Dendritic cell treated with granulocyte-macrophage colony-stimulating factor and Interleukin-4, amounts not matched to agents 40 ng/mL and 50 ng/mL, for 4 days (primary cell): ENCODE data around the gene CDK15.

Experiments
- H3K27ac Mint-ChIP-seq: one replicate; pipeline ENCODE4 v1.8.0; 2022; ENCODE audit warnings: mild to moderate bottlenecking, mixed read lengths
- H3K27me3 Mint-ChIP-seq: one replicate; pipeline ENCODE4 v1.8.0; 2022; ENCODE audit warnings: mild to moderate bottlenecking, mixed read lengths
- H3K36me3 Mint-ChIP-seq: one replicate; pipeline ENCODE4 v1.8.0; 2022; ENCODE audit warnings: low read depth, mixed read lengths
- H3K4me1 Mint-ChIP-seq: one replicate; pipeline ENCODE4 v1.8.0; 2022; ENCODE audit warnings: low read depth, mixed read lengths
- H3K4me3 Mint-ChIP-seq: one replicate; pipeline ENCODE4 v1.8.0; 2022; ENCODE audit warnings: mild to moderate bottlenecking, moderate library complexity, mixed read lengths
- H3K9me3 Mint-ChIP-seq: one replicate; pipeline ENCODE4 v1.8.0; 2022; ENCODE audit warnings: mixed read lengths
- intact Hi-C: fragments of 100-400 bp; cut with micrococcal nuclease; formaldehyde crosslinking; loops from one replicate; pipeline ENCODE4 v1.15.0; 2022

Gene CDK15

DNA sequence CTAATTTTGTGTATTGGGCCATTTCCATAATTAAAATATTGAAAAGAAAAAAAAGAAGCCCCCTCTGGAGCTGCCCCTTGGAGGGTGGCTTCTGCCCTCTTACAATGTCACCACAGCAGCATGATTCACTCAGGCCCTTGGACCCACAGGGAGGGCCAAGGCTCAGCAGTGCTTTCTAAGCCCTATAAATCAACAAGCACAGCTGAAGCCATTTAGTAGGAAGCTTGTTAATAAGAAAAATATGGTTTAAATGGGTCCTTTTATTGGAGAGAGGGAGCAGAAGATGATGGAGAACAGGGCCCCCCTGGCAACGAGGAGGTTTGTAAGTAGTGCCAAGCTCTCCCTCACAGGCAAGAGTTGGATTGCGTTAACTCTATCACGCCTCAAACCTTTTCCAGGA, 119.7 kb downstream of the CDK15 start:
- Mint-ChIP-seq H3K36me3 (no peaks in the 10 kb centered on the region), H3K27me3 (peaks cover 4% of the 10 kb centered on the region), H3K4me3 (no peak overlapping the region), H3K4me1 (no peaks in the 10 kb centered on the region), H3K9me3 (no peaks in the 10 kb centered on the region), H3K27ac (no peak overlapping the region)
- intact Hi-C loops, result no loop called here

GRCh38 chr2:201928363-201928762, 122.0 kb downstream of the CDK15 start:
- H3K27me3 Mint-ChIP-seq, result peaks cover 4% of the 10 kb centered on the region
- H3K9me3 Mint-ChIP-seq, result no peaks in the 10 kb centered on the region
- no peaks in the 10 kb centered on the region for H3K36me3 Mint-ChIP-seq
- H3K4me1 Mint-ChIP-seq, result no peaks in the 10 kb centered on the region
- no peak overlapping the region for H3K27ac Mint-ChIP-seq
- intact Hi-C loops, result no loop called here
- H3K4me3 Mint-ChIP-seq, result no peak overlapping the region

GRCh38 chr2:201929281-201930026, 123.1 kb downstream of the CDK15 start:
- peaks cover 4% of the 10 kb centered on the region for H3K27me3 Mint-ChIP-seq
- no peak overlapping the region for H3K4me3 Mint-ChIP-seq
- no peaks in the 10 kb centered on the region for H3K9me3 Mint-ChIP-seq
- H3K27ac Mint-ChIP-seq, result no peak overlapping the region
- intact Hi-C loops, result no loop called here
- no peaks in the 10 kb centered on the region for H3K4me1 Mint-ChIP-seq
- H3K36me3 Mint-ChIP-seq, result no peaks in the 10 kb centered on the region

GRCh38 chr2:201930043-201930442, 123.7 kb downstream of the CDK15 start:
- Mint-ChIP-seq H3K4me3 (no peak overlapping the region), H3K9me3 (no peaks in the 10 kb centered on the region), H3K36me3 (no peaks in the 10 kb centered on the region), H3K4me1 (no peaks in the 10 kb centered on the region), H3K27ac (no peak overlapping the region), H3K27me3 (peaks cover 4% of the 10 kb centered on the region)
- intact Hi-C loops, result no loop called here

- H3K36me3 Mint-ChIP-seq, result no peaks in the 10 kb centered on the region
- H3K4me1 Mint-ChIP-seq, result no peaks in the 10 kb centered on the region
Measured at GRCh38 chr2:201930831-201931230, 124.5 kb downstream of the CDK15 start.

GRCh38 chr2:201931475-201931874, 125.1 kb downstream of the CDK15 start:
- Mint-ChIP-seq H3K9me3 (no peaks in the 10 kb centered on the region), H3K27me3 (peaks cover 1% of the 10 kb centered on the region), H3K36me3 (no peaks in the 10 kb centered on the region), H3K4me1 (no peaks in the 10 kb centered on the region), H3K4me3 (no peak overlapping the region), H3K27ac (no peak overlapping the region)
- intact Hi-C loops, result no loop called here

More at GRCh38 chr2:201930831-201931230, 124.5 kb downstream of the CDK15 start:
- Mint-ChIP-seq H3K9me3 (no peaks in the 10 kb centered on the region), H3K27ac (no peak overlapping the region), H3K27me3 (peaks cover 4% of the 10 kb centered on the region), H3K4me3 (no peak overlapping the region)
- intact Hi-C loops, result no loop called here

DNA sequence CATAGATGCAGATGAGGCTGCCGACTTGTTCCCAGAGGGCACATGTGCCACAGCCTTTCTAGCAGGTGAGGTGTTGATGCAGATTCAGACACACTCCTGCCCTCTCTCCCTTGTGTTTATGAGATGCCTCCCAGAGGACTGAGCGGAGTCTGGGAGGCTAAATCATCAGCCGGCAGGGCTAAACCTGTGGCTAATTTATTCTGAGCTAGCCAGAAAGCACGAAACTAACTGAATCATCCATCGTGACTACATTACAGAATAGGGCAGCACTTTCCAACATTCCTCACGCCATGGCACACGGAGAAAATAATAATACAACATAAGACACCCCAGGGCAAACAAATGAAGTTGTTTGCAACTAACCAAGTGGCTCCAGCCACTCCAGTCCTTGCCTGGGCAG, 125.6 kb downstream of the CDK15 start:
- peaks cover 1% of the 10 kb centered on the region for H3K27me3 Mint-ChIP-seq
- no peaks in the 10 kb centered on the region for H3K9me3 Mint-ChIP-seq
- no peak overlapping the region for H3K4me3 Mint-ChIP-seq
- H3K36me3 Mint-ChIP-seq, result no peaks in the 10 kb centered on the region
- intact Hi-C loops, result no loop called here
- no peak overlapping the region for H3K27ac Mint-ChIP-seq
- H3K4me1 Mint-ChIP-seq, result no peaks in the 10 kb centered on the region

- no peak overlapping the region for H3K27ac Mint-ChIP-seq
- peaks cover 1% of the 10 kb centered on the region for H3K27me3 Mint-ChIP-seq
- no peaks in the 10 kb centered on the region for H3K9me3 Mint-ChIP-seq
- intact Hi-C loops, result no loop called here
- H3K4me3 Mint-ChIP-seq, result no peak overlapping the region
- no peaks in the 10 kb centered on the region for H3K4me1 Mint-ChIP-seq
- H3K36me3 Mint-ChIP-seq, result no peaks in the 10 kb centered on the region
Measured at GRCh38 chr2:201932511-201932910, 126.2 kb downstream of the CDK15 start.

GRCh38 chr2:201933792-201934237, 127.5 kb downstream of the CDK15 start:
- Mint-ChIP-seq H3K36me3 (no peaks in the 10 kb centered on the region), H3K4me1 (peaks cover 7% of the 10 kb centered on the region), H3K4me3 (no peak overlapping the region), H3K9me3 (no peaks in the 10 kb centered on the region), H3K27ac (no peak overlapping the region), H3K27me3 (peaks cover 1% of the 10 kb centered on the region)
- intact Hi-C loops, result no loop called here

- intact Hi-C loops, result no loop called here
- H3K4me3 Mint-ChIP-seq, result no peak overlapping the region
- H3K4me1 Mint-ChIP-seq, result peaks cover 7% of the 10 kb centered on the region
- no peaks in the 10 kb centered on the region for H3K36me3 Mint-ChIP-seq
- no peak overlapping the region for H3K27ac Mint-ChIP-seq
- no peaks in the 10 kb centered on the region for H3K27me3 Mint-ChIP-seq
- H3K9me3 Mint-ChIP-seq, result no peaks in the 10 kb centered on the region
Measured at GRCh38 chr2:201936817-201937216, 130.5 kb downstream of the CDK15 start.

GRCh38 chr2:201937343-201937742, 131.0 kb downstream of the CDK15 start:
- no peaks in the 10 kb centered on the region for H3K27me3 Mint-ChIP-seq
- no peak overlapping the region for H3K4me3 Mint-ChIP-seq
- intact Hi-C loops, result no loop called here
- H3K36me3 Mint-ChIP-seq, result no peaks in the 10 kb centered on the region
- no peak overlapping the region for H3K27ac Mint-ChIP-seq
- H3K9me3 Mint-ChIP-seq, result no peaks in the 10 kb centered on the region
- peaks cover 7% of the 10 kb centered on the region for H3K4me1 Mint-ChIP-seq

DNA sequence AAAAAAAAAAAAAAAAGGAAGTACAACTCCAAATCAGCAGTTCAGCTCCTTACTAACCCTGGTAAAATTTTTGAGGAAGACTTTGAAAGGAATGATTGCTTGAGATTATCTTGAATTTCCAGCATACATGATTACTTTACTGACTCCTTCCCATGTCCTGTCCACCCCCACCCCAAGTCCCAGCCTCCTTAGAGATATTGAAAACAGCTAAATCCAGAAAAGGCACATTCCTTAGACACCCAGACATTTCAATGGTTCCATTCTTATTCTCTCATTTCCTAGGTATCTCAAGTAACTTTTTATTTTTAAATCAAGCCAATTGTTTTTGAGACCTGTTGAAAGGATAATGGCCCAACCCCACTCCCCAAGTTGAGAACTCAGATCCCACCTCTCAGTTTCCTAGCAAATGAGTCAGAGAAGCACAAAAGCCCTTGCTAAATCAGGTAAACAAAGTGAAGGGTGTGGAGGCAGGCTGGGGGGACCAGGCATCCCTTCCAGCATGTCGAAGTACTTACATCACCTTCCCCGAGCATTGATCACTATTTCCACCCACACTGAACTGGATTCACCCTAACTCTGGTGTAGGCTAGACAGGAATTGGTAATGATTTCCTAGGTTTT, 131.9 kb downstream of the CDK15 start:
- Mint-ChIP-seq H3K36me3 (no peaks in the 10 kb centered on the region), H3K4me3 (no peak overlapping the region), H3K9me3 (no peaks in the 10 kb centered on the region), H3K27ac (no peak overlapping the region), H3K27me3 (no peaks in the 10 kb centered on the region), H3K4me1 (peaks cover 7% of the 10 kb centered on the region)
- intact Hi-C loops, result no loop called here

GRCh38 chr2:201938781-201939180, 132.4 kb downstream of the CDK15 start:
- H3K27me3 Mint-ChIP-seq, result no peaks in the 10 kb centered on the region
- H3K9me3 Mint-ChIP-seq, result no peaks in the 10 kb centered on the region
- no peak overlapping the region for H3K4me3 Mint-ChIP-seq
- H3K4me1 Mint-ChIP-seq, result peaks cover 7% of the 10 kb centered on the region
- no peaks in the 10 kb centered on the region for H3K36me3 Mint-ChIP-seq
- no peak overlapping the region for H3K27ac Mint-ChIP-seq
- intact Hi-C loops, result no loop called here

GRCh38 chr2:201939453-201939941, 133.2 kb downstream of the CDK15 start:
- Mint-ChIP-seq H3K36me3 (no peaks in the 10 kb centered on the region), H3K4me1 (peaks cover 7% of the 10 kb centered on the region), H3K27me3 (no peaks in the 10 kb centered on the region), H3K27ac (no peak overlapping the region), H3K9me3 (no peaks in the 10 kb centered on the region), H3K4me3 (no peak overlapping the region)
- intact Hi-C loops, result no loop called here
